Stimulated activated effector memory CD8-positive, alpha-beta T cell treated with anti-CD3 and anti-CD28 coated beads, Interleukin-12 subunit alpha, Interleukin-12 subunit beta, amount 100 ng/mL, for 72 hours (primary cell): ENCODE data around the gene PPP1R2C.

Experiments
- ATAC-seq: fragments of 150-1000 bp; cut with Tn5 transposase; 2 replicates; pipeline ENCODE4 v1.10.0; 2021
- DNase-seq, 2 donors: peaks; one replicate each; pipeline ENCODE4 v3.0.0; 2021 to 2022; ENCODE audit warnings: low spot score in 2 of 2
- H3K27ac Mint-ChIP-seq: one replicate; pipeline ENCODE4 v1.8.0; 2022; ENCODE audit warnings: mild to moderate bottlenecking, mixed read lengths
- H3K36me3 Mint-ChIP-seq: one replicate; pipeline ENCODE4 v1.8.0; 2022; ENCODE audit warnings: mild to moderate bottlenecking, mixed read lengths
- H3K4me1 Mint-ChIP-seq: one replicate; pipeline ENCODE4 v1.8.0; 2022; ENCODE audit warnings: mixed read lengths
- H3K4me3 Mint-ChIP-seq: one replicate; pipeline ENCODE4 v1.8.0; 2022; ENCODE audit warnings: mild to moderate bottlenecking, mixed read lengths
- H3K9me3 Mint-ChIP-seq: one replicate; pipeline ENCODE4 v1.8.0; 2022; ENCODE audit warnings: mixed read lengths

Gene PPP1R2C

DNA sequence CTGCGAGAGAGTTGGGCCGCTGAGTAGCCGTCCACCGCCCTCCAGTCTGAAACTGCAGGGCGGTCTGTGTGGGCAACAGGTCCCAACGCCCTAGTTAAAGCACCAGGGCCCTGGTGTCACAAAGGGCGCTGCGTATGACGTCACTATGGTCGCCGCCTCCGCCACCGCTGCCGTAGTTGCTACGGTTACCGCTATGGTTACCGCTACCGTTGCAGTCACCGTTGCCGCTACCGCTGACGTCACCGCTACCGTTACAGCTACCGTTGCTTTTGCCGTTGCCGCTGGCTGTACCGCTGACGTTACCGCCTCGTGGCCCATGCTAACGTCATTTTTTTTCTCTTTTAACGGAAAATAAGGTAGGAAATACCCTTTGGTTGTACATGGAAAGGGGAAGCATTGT is at the start of gene PPP1R2C:
Gene PPP1R2C (minus strand): TSS at position 68 of the 400 bp plus-strand sequence. CDS start 84 bp downstream, outside the sequence.
- H3K9me3 Mint-ChIP-seq, result no peaks in the 10 kb centered on the region
- no peaks in the 10 kb centered on the region for H3K36me3 Mint-ChIP-seq

DNA sequence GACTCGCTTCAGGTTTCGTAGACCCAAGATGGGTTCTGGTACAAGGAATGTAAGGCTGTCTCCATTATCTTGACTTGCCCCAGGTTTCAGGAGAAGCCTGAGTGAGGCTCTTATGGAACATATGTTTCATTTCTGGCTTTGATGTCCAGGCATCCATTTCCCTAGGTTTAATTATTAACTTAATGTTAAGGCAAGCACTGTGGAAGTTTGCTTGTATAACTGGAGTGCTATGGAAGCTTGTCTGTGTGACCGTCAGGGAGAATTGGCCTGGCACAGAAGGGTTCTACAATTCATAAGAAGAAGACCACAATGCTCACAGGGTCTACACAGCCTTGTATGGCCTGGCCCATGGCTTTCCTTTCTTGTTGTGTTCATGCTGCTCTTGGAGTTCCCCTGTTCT is 47.2 kb upstream of the PPP1R2C start:
- no peak for ATAC-seq
- H3K4me3 Mint-ChIP-seq, result no peak overlapping the region
- no peaks in the 10 kb centered on the region for H3K4me1 Mint-ChIP-seq
- no peak overlapping the region for H3K27ac Mint-ChIP-seq
- DNase-seq, result no peak
- no peaks in the 10 kb centered on the region for H3K36me3 Mint-ChIP-seq
- peaks cover 5% of the 10 kb centered on the region for H3K9me3 Mint-ChIP-seq

More for the DNA sequence above, at the start of gene PPP1R2C:
- no peak within 1 kb of the TSS for H3K27ac Mint-ChIP-seq
- DNase-seq (no peak), ATAC-seq (no peak)
- H3K4me3 Mint-ChIP-seq, result no peak within 1 kb of the TSS
- H3K4me1 Mint-ChIP-seq, result no peaks in the 10 kb centered on the region

GRCh38 chrX:42824541-42824940 is 46.6 kb upstream of the PPP1R2C start:
- ATAC-seq, result no peak

GRCh38 chrX:42823443-42823842 is 45.5 kb upstream of the PPP1R2C start:
- Mint-ChIP-seq H3K27ac (no peak overlapping the region), H3K36me3 (no peaks in the 10 kb centered on the region), H3K4me1 (no peaks in the 10 kb centered on the region), H3K4me3 (no peak overlapping the region), H3K9me3 (peaks cover 7% of the 10 kb centered on the region)
- DNase-seq (no peak), ATAC-seq (peak; percentile 51)

More at GRCh38 chrX:42824541-42824940, 46.6 kb upstream of the PPP1R2C start:
- Mint-ChIP-seq H3K4me3 (no peak overlapping the region), H3K9me3 (peaks cover 5% of the 10 kb centered on the region), H3K36me3 (no peaks in the 10 kb centered on the region), H3K27ac (no peak overlapping the region), H3K4me1 (no peaks in the 10 kb centered on the region)
- no peak for DNase-seq

GRCh38 chrX:42821803-42822443 is 44.0 kb upstream of the PPP1R2C start:
- Mint-ChIP-seq H3K9me3 (peaks cover 7% of the 10 kb centered on the region), H3K27ac (no peak overlapping the region), H3K4me1 (no peaks in the 10 kb centered on the region), H3K36me3 (no peaks in the 10 kb centered on the region), H3K4me3 (no peak overlapping the region)
- ATAC-seq, result no peak
- no peak for DNase-seq

DNA sequence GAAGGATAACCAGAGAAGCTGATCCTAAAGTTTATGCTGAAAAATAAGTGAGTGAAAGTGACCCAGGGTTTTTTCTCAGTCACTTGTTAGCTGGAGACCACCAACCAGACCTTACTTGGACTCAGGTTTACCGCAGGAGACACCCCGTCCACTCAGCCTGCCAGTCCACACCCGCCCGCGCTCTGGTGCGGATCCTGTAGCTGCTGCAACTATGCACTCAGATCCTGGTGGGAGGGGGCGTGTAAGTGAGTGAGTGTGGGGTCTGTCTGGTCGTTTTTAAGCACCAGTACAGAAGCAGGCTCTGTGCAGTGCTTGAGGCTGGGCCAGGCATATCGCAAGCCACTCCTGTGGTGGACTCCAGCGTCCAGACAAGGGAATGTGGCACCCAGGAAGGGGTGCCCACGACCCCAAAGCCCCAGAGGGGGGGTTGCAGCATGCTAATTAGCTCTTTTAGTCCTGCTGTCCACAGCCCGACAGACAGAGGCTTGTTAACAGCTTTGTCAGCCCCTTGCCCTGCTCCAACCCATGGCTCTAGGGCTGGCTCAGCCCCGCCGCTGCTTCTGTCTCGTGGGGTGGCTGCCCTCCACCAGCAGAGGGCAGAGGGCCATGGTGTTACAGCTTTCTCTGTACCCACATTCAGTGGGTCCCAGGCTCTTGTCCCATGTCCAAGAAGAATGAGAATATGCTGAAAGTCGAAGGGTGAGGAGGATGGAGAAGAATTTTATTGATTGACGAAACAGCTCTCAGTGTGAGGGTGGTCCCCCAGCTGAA is 40.4 kb upstream of the PPP1R2C start:
- no peak for ATAC-seq
- Mint-ChIP-seq H3K9me3 (peaks cover 16% of the 10 kb centered on the region), H3K4me3 (no peak overlapping the region), H3K4me1 (no peaks in the 10 kb centered on the region), H3K27ac (no peak overlapping the region), H3K36me3 (peaks cover 6% of the 10 kb centered on the region)
- DNase-seq, result no peak

DNA sequence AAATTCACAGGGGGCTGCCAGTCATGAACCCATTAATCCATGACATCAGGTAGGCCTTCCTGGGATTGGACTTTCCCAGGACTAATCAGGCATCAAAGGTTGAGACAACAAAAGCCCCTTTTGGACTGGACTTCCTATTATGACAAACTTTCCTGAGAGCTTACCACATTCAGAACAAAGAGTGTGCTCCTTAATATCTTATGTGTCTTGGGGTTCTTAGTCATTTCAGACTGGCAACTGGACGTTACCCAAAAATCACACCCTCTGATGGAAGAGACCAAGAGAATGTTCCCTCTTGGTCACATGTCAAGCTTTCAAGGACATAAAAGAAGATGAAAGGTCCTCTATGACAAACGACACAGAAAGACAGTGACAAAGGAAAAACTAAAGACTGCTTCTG is 31.6 kb upstream of the PPP1R2C start:
- H3K9me3 Mint-ChIP-seq, result peaks cover 9% of the 10 kb centered on the region
- no peak overlapping the region for H3K27ac Mint-ChIP-seq
- no peaks in the 10 kb centered on the region for H3K4me1 Mint-ChIP-seq
- H3K4me3 Mint-ChIP-seq, result no peak overlapping the region
- no peaks in the 10 kb centered on the region for H3K36me3 Mint-ChIP-seq
- no peak for DNase-seq
- ATAC-seq, result no peak

DNA sequence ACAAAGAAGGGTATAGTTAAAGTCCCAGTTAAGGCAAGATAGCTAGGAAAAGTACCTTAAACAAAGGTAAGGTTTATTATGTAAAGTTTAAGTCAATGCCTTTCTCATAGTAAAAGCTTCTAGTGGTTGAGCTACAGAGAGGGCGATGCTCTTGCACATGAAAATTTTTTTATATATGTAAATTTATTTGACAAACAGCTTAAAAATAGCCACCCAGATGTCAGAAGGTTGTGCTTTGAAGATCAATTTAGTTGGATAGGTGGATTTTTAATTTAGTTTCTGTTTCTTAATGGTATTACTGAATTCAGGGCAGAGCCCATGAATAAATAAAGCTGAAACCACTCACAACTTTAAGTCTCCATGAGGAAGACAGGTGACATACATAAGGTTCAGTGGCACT is 29.4 kb upstream of the PPP1R2C start:
- no peaks in the 10 kb centered on the region for H3K4me1 Mint-ChIP-seq
- no peaks in the 10 kb centered on the region for H3K9me3 Mint-ChIP-seq
- ATAC-seq, result no peak
- no peak overlapping the region for H3K27ac Mint-ChIP-seq
- DNase-seq, result no peak
- no peaks in the 10 kb centered on the region for H3K36me3 Mint-ChIP-seq
- no peak overlapping the region for H3K4me3 Mint-ChIP-seq

GRCh38 chrX:42804524-42804923 is 26.6 kb upstream of the PPP1R2C start:
- ATAC-seq (no peak), DNase-seq (no peak)
- H3K36me3 Mint-ChIP-seq, result no peaks in the 10 kb centered on the region
- H3K4me3 Mint-ChIP-seq, result no peak overlapping the region
- H3K9me3 Mint-ChIP-seq, result no peaks in the 10 kb centered on the region
- H3K4me1 Mint-ChIP-seq, result no peaks in the 10 kb centered on the region
- H3K27ac Mint-ChIP-seq, result no peak overlapping the region

- Mint-ChIP-seq H3K27ac (no peak overlapping the region), H3K9me3 (no peaks in the 10 kb centered on the region), H3K4me1 (no peaks in the 10 kb centered on the region), H3K4me3 (no peak overlapping the region), H3K36me3 (no peaks in the 10 kb centered on the region)
- DNase-seq (no peak), ATAC-seq (no peak)
Observed at GRCh38 chrX:42803320-42803719, 25.4 kb upstream of the PPP1R2C start.

DNA sequence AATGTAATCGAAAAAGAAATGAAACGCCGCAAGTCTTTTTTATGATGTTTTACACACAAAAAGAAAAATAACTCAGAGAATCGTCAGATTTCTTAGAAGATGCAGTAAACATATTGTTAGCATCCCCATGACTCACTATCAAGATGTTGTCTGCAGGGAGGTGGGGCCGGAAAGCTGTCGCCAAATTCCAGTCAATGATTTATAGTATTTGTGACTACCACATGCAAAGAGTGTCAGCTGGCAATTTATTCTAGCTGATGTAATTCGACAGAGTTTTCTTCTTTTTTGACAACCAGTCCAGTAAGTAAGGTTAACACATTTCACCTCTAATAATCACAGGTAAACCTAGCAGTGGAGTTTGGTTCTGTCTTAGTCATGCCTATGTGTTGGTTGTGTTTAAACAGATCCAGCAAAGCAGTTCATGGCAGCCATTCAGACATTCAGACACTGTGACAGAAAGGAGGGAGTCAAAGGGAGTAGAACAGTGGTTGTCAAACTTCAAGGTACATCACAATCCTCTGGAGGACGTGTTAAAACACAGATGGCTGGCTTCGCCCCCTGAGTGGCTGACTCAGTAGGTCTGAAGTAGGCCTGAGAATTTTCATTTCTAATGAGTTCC is 19.8 kb upstream of the PPP1R2C start:
- H3K27ac Mint-ChIP-seq, result no peak overlapping the region
- DNase-seq (no peak), ATAC-seq (no peak)
- H3K4me1 Mint-ChIP-seq, result no peaks in the 10 kb centered on the region
- no peak overlapping the region for H3K4me3 Mint-ChIP-seq
- H3K36me3 Mint-ChIP-seq, result no peaks in the 10 kb centered on the region
- no peaks in the 10 kb centered on the region for H3K9me3 Mint-ChIP-seq

DNA sequence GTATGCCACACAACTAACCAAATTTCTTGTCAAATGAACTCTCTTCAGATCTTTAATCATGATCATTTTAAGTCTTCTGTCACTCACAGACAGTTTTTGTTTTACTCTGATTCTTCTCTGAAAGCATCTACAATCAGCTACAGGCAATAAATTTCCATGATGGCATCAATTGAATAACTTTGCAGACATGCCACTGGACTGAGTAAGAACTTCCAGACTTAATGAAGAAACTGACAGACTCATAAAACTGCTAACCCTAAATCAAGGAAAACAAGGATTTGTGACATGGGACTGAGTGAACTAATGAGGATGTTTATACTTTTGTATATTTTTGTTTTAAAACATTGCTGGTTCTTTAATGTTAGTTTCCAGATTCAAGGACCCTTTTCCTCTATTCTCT is 5.5 kb upstream of the PPP1R2C start:
- DNase-seq (no peak), ATAC-seq (no peak)
- H3K9me3 Mint-ChIP-seq, result no peaks in the 10 kb centered on the region
- no peaks in the 10 kb centered on the region for H3K36me3 Mint-ChIP-seq
- H3K4me1 Mint-ChIP-seq, result no peaks in the 10 kb centered on the region
- no peak overlapping the region for H3K4me3 Mint-ChIP-seq
- no peak overlapping the region for H3K27ac Mint-ChIP-seq

DNA sequence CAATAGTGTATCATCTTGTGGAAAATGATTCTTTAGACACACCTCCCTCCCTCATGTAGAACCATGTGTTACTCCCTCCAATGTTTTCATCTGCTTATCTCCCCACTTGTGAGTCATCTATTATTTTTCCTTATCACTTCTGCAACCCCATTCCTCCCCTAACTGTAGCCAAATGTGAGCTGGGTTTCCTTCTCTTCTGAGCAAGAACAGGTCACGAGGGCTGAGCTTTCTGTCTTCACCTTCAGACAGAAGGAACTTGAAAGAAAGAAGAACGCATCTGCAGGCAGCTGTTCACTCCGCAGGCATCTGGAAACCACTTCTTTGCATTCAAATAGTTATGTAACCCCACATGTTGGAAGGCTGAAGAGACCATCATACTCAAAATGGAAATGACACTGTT is 1.8 kb downstream of the PPP1R2C start:
- Mint-ChIP-seq H3K27ac (no peak overlapping the region), H3K4me1 (no peaks in the 10 kb centered on the region), H3K36me3 (no peaks in the 10 kb centered on the region), H3K9me3 (no peaks in the 10 kb centered on the region), H3K4me3 (no peak overlapping the region)
- DNase-seq (no peak), ATAC-seq (no peak)

- no peak for DNase-seq
- no peak overlapping the region for H3K4me3 Mint-ChIP-seq
- no peak overlapping the region for H3K27ac Mint-ChIP-seq
- H3K9me3 Mint-ChIP-seq, result no peaks in the 10 kb centered on the region
- H3K4me1 Mint-ChIP-seq, result no peaks in the 10 kb centered on the region
- H3K36me3 Mint-ChIP-seq, result no peaks in the 10 kb centered on the region
- ATAC-seq, result no peak
Observed at GRCh38 chrX:42772874-42773273, 5.1 kb downstream of the PPP1R2C start.

- H3K4me3 Mint-ChIP-seq, result no peak overlapping the region
Observed at GRCh38 chrX:42771506-42772335, 6.2 kb downstream of the PPP1R2C start.

More at GRCh38 chrX:42771506-42772335, 6.2 kb downstream of the PPP1R2C start:
- Mint-ChIP-seq H3K36me3 (no peaks in the 10 kb centered on the region), H3K27ac (no peak overlapping the region), H3K4me1 (no peaks in the 10 kb centered on the region), H3K9me3 (peaks cover 1% of the 10 kb centered on the region)
- DNase-seq, result no peak
- ATAC-seq, result no peak
